Measurements from ENCODE around the gene OAT.

OAT gene

GRCh38 chr10:124418726-124419501 lies at the start of gene OAT:
OAT (minus strand) TSS chr10:124418923; CDS start chr10:124412171, 6,752 bp downstream.
- no peak for DNase-seq

GRCh38 chr10:124467165-124467564 lies 48.4 kb upstream of the OAT start:
- no peak for DNase-seq

- no peak for DNase-seq
Observed at GRCh38 chr10:124465777-124466488, 47.2 kb upstream of the OAT start.

GRCh38 chr10:124465003-124465776 lies 46.5 kb upstream of the OAT start:
- no peak for DNase-seq

- no peak for DNase-seq
Observed at GRCh38 chr10:124464028-124464965, 45.6 kb upstream of the OAT start.

- no peak for DNase-seq
Observed at GRCh38 chr10:124462348-124462695, 43.6 kb upstream of the OAT start.

GRCh38 chr10:124461642-124462347 lies 43.1 kb upstream of the OAT start, which contains the start of gene LHPP:
LHPP (plus strand) TSS chr10:124461823; CDS start chr10:124461863, 40 bp downstream.
- peak; percentile 71 for DNase-seq

GRCh38 chr10:124460144-124460543 lies 41.4 kb upstream of the OAT start:
- DNase-seq, result no peak

GRCh38 chr10:124459395-124459794 lies 40.7 kb upstream of the OAT start:
- DNase-seq, result no peak

GRCh38 chr10:124458889-124459288 lies 40.2 kb upstream of the OAT start:
- DNase-seq, result no peak

GRCh38 chr10:124458473-124458872 lies 39.8 kb upstream of the OAT start:
- no peak for DNase-seq

GRCh38 chr10:124455441-124455840 lies 36.7 kb upstream of the OAT start:
- no peak for DNase-seq

GRCh38 chr10:124453960-124454610 lies 35.4 kb upstream of the OAT start:
- no peak for DNase-seq

GRCh38 chr10:124451276-124451675 lies 32.6 kb upstream of the OAT start:
- DNase-seq, result no peak

- DNase-seq, result no peak
Observed at GRCh38 chr10:124450783-124451057, 32.0 kb upstream of the OAT start.

GRCh38 chr10:124450012-124450782 lies 31.5 kb upstream of the OAT start, which contains the start of gene NKX1-2:
NKX1-2 (minus strand) TSS chr10:124450035; CDS start chr10:124449943, 92 bp downstream.
- DNase-seq, result no peak

- DNase-seq, result no peak
Observed at GRCh38 chr10:124449170-124450011, 30.7 kb upstream of the OAT start.

- no peak for DNase-seq
Observed at GRCh38 chr10:124448696-124449169, 30.0 kb upstream of the OAT start.

- DNase-seq, result no peak
Observed at GRCh38 chr10:124447751-124448466, 29.2 kb upstream of the OAT start.
